KOPT-K1 (cell line): ENCODE data around the gene NEURL1B.
"Not testable (repeated sequence)": the region's sequence is repeated elsewhere in the genome, so short reads cannot be mapped to it uniquely, and the experiment has no call there.

Experiments used
- H3K27ac ChIP-seq: fragments of 200-600 bp; sonication (generic); 2 replicates; pipeline ENCODE4 v1.5.1; 2016; ENCODE audit warnings: antibody characterized with exemption, mild to moderate bottlenecking, low read depth, low read length; ENCODE audit not compliant: poor library complexity, severe bottlenecking
- H3K36me3 ChIP-seq: fragments of 200-600 bp; sonication (generic); 2 replicates; pipeline ENCODE4 v1.5.1; 2017; ENCODE audit warnings: antibody characterized with exemption, mild to moderate bottlenecking, low read length, moderate library complexity; ENCODE audit not compliant: insufficient read depth
- H3K9me3 ChIP-seq: fragments of 200-600 bp; sonication (generic); 2 replicates; pipeline ENCODE4 v1.5.1; 2017; ENCODE audit warnings: antibody characterized with exemption, low read length, mild to moderate bottlenecking; ENCODE audit not compliant: insufficient read depth, poor library complexity, severe bottlenecking

NEURL1B gene

DNA sequence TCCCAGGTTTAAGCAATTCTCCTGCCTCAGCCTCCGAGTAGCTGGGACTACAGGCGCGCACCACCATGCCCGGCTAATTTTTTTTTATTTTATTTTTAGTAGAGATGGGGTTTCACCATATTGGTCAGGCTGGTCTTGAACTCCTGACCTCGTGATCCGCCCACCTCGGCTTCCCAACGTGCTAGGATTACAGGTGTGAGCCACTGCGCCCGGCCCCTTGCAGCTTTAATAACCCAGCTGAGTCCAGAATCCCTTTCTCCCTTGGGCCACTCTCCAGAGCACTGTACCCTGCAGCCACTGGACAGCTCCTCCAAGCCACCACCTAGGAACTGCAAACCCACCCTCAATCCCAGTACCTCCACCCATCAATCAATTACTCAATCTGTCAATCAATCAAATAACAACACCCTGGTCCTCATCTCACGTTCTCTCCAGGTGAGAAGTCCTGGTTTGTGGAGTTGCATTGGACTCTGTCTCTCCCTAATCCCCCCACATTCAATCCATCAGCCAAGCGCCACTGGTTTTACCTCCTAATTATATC lies 70.3 kb downstream of the NEURL1B start:
- not testable (repeated sequence) for H3K36me3 ChIP-seq, H3K27ac ChIP-seq, H3K9me3 ChIP-seq

DNA sequence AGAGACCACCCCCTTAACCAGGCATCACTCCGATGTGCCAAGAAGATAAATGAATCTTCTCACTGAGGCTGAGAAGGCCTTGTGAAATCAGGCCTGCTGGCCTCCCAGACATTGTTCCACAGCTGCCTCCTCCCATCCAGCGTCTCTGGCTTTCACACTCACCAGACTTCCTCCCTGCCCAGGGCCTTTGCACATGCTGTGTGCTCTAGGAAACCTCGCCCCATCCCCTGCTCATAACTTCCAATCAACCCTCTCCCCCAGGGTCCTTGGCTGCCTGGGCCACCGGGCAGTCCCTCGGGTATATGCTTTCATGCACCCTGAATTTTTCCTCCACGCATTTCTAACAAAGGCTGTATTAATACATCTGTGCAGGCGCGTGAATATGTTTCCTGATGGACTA lies 71.5 kb downstream of the NEURL1B start:
- Histone ChIP-seq H3K9me3 (no peaks in the 10 kb centered on the region), H3K36me3 (no peaks in the 10 kb centered on the region), H3K27ac (no peak overlapping the region)

DNA sequence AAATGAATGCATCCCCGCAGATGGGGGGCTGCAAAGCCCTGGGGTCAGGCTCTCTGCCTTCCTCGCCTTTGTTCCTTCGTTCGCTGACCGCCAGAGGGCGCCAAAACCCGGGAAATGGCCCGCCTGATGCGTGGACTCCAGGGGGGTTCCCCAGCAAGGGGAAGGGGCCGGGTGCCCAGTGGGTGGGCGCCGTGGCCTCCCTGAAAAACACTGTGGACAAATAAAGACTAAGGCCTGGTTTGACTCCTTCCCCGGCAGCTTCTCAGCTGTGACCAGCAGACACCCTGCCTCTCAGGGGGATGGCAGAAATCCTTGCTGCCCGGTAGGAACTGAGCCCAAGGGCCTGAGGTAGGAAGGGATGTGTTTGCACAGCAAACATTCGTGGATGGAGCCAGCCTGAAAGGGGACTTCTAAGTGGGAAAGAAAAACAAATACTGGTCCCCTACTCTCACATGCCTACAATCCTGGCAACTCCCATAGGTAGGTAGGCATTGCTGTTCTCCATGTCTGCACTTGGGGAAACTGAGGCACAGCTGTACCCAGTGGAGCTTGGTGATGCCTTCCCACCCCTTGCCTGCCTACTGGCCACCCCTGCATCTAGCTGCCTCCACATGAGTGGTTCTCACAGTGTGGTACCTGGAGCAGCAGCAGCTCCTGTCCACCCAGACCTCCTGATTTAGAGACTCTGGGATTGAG lies 72.2 kb downstream of the NEURL1B start:
- no peak overlapping the region for H3K27ac ChIP-seq
- H3K36me3 ChIP-seq: no peaks in the 10 kb centered on the region
- no peaks in the 10 kb centered on the region for H3K9me3 ChIP-seq

DNA sequence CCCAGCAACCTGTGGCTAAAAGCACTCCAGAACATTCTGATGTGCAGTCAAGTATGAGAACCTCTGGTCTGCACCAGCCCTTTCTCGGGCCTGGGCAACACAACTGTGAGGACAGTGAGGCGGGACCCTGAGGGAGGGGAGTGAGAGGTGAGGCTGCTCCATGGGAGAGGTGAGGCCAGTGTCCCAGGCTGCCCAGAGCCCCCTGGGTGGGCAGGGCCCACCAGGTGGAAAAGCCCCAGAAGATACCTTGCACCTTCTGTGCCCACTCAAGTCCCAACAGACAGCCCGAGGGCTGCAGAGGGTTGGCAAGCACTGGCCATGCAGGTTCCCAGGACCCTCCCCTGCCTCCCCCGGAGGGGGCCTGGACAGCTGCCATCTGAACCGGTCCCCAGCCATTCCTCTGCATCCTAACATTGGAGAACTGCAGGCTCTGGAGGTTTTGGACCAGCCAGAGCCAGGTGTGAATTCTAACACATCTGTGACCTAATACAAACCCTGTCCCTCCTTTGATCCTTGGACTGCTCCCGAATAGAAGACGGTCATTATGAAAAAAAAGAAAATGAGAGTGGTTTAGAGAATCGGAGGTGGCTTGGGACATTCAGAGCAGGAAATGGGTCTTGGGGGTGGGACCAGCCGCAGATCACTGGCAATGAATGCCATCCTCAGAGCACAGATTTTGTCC lies 72.9 kb downstream of the NEURL1B start:
- Histone ChIP-seq H3K36me3 (no peaks in the 10 kb centered on the region), H3K27ac (no peak overlapping the region), H3K9me3 (no peaks in the 10 kb centered on the region)

DNA sequence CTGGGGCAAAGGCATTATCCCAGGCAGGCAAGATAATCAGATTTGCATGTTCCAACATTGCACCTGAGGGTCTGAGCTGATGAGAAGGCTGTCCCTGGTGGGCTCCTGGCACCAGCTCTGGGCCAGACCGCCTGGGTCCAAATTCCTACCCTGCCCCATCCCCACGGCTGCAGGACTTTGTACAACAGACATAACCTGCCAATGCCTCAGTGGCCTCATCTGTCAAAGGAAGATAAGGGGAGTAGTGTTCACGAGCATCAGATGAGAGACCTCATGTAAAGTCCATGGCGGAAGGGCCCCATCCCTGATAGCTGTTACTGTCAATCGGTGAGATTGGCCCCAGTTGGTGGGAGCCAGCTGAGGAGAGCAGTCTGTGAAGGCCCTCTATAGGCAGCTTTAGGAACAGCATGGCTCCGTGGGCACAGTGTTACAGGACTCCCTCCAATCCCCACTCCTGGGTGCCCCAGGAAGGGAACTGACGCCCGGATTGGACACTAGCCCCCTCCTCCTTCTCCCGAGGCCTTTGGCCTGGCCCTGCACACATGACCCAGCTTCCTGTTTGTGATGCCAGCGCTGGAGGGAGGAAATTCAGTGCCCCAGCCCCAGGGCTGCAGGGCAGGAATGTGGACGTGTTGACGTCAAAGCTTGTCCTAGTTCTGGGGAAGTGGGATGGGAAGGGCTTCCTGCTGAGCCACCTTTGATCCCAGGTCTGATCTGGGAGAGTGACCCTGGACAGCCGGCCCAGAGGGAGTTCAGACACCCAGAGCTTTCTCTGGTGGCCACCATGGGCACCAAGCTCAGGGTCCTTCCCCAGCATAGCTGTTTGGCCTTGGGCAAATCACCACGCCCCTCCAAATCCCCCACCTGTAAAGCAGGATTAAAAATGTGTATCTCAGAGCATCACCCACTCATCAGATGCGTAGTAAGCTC lies 73.7 kb downstream of the NEURL1B start:
- H3K36me3 ChIP-seq: no peaks in the 10 kb centered on the region

DNA sequence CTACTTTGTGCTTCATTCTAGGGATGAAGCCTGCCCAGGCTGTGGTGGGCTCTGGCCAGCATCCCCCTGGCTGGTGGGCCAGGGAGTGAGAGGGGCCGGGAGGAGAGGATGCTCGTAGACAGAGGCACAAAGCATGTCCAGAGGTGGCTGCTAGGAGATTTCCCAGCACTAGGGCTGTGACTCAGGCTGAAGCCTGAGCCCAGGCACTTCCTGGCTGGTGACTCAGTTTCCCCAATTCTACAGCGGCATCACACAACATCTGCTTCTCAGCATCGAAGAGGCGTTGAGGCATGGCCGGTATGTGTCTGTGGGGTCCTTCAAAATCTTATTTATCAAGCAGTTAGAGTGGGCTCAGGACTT lies 74.3 kb downstream of the NEURL1B start:
- Histone ChIP-seq H3K9me3 (no peaks in the 10 kb centered on the region), H3K27ac (no peak overlapping the region)

More for the DNA sequence above, 73.7 kb downstream of the NEURL1B start:
- Histone ChIP-seq H3K27ac (no peak overlapping the region), H3K9me3 (no peaks in the 10 kb centered on the region)

DNA sequence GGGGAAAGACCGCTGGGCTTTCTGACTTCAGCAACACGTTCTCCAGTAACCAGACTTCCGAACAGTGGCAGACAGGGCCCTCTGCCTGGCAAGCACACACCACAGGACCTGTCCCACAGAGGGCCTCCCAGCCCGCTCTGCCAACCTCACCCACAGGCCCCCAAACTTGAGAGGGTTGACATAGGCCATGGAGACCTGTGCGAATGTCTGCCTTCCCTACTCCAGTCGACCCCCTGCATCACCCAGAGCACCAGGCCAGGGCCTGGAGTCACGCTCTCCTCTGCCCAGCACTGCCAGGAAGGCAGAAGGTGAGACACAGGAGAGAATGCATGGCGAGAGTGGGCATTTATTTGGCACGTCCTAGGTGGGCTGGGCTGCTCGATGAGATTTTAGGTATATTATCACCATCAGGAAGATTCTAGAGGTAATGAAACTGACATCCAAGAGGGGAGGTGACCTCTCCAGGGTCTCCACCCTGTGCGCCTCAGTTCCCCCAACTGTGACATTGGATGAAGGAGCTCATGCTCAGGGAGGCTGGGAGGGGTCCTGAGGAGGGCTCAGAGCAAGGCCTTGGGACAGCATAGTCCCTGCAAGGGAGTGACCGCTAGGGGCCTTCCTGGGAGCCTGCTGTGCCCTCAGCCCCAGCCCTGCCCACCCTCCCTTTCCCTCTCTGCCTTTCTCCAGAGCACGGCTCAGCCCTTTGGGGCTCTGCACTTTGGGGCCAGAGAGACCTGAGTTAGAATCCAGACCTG lies 75.0 kb downstream of the NEURL1B start:
- Histone ChIP-seq H3K9me3 (no peaks in the 10 kb centered on the region), H3K36me3 (no peaks in the 10 kb centered on the region), H3K27ac (no peak overlapping the region)

More for the DNA sequence above, 74.3 kb downstream of the NEURL1B start:
- H3K36me3 ChIP-seq: no peaks in the 10 kb centered on the region

DNA sequence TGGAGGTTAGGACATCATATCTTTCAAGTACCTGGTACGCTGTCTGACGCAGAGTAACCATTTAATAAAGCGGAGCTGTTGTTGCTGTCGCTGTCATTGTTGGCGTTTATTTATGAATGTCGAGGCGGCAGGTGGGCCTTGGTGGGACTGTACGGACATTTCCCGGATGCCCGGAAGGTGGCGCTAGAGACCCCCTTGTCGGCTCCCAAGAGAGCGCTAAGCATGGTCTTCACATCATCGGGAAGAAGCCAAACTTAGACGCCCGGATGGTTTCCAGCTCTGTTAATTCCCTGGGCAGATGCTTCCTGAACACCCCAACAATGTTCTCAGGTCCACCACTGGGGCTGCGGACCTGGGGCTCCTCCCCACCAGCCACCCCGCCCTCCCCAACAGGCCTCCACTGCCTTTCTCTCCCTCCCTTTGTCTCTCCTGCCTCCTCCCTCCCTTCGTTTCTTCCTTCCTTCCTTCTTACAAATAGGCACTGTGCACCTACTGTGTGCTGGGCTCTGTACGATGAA lies 75.8 kb downstream of the NEURL1B start:
- no peaks in the 10 kb centered on the region for H3K36me3 ChIP-seq
- H3K9me3 ChIP-seq: no peaks in the 10 kb centered on the region
- H3K27ac ChIP-seq: no peak overlapping the region

DNA sequence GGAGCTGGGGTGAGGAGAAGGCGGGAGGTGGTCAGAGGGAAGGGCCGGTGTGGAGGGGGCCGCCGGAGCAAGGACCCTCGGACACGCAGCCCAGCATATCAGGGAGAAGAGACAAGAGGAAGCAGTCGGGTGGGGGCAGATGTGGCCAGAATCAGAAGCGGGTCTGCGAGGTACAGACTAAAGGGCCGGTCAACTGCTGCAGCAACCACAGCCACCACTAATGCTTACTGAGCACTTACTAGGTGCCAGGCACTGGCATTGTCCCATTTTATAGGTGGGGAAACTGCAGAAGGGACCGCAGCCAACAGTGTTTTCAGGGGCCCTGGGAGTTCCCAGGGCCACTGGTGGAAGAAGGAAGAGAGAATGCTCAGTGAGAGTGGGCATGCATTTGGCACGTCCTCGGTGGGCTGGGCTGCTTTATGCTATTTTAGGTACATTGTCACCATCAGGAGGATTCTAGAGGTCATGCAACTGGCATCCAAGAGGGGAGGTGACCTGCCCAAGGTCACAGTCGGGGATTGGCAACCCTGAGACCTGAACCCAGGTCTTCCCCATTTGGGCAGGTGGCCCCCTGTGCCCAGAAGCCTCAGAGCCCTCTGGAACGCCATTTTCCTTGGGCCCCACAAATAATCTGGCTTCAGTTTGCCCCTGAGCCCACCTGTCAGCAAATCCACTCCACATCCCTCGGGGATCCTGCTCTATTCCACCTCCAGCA lies 76.6 kb downstream of the NEURL1B start:
- Histone ChIP-seq H3K9me3 (no peaks in the 10 kb centered on the region), H3K27ac (no peak overlapping the region), H3K36me3 (no peaks in the 10 kb centered on the region)

DNA sequence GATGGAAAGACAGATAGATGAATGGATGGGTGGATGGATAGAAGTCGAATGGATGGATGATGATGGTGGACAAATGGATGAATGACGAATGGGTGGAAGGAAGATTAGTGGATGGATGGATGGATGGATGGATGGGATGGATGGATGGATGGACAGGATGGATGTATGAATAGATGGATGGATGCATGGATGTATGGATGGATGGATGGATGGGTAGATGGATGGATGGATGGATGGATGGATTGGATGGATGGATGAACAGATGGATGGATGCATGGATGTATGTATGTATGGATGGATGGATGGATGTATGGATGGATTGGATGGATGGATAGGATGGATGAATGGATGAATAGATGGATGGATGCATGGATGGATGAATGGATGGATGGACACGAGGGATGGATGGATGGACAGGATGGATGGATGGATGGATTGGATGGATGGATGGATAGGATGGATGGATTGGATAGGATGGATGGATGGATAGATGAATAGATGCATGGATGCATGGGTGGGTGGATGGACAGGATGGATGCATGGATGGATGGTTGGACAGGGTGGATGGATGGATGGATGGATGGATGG lies 77.6 kb downstream of the NEURL1B start:
- H3K27ac ChIP-seq: no peak overlapping the region
- H3K9me3 ChIP-seq: no peaks in the 10 kb centered on the region
- H3K36me3 ChIP-seq: no peaks in the 10 kb centered on the region

DNA sequence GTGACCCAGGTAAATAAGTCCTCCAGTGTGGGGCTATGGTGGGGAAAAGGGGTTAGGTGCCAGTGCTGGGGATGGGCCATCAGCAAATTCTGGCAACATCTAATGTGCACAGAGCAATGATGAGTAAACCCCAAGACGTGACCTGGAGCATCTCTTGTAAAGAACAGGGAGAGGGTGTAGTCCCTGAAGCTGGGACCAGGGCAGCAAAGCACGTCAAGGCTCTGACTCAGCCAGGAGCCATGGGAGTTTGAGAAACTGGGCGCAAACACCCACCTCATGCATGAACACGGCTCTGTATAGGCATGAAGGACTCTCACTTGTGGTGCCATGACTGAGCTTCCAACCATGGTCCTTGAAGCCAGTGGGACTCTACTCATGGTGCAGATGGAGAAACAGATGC lies 78.1 kb downstream of the NEURL1B start:
- Histone ChIP-seq H3K27ac (no peak overlapping the region), H3K36me3 (no peaks in the 10 kb centered on the region), H3K9me3 (no peaks in the 10 kb centered on the region)

DNA sequence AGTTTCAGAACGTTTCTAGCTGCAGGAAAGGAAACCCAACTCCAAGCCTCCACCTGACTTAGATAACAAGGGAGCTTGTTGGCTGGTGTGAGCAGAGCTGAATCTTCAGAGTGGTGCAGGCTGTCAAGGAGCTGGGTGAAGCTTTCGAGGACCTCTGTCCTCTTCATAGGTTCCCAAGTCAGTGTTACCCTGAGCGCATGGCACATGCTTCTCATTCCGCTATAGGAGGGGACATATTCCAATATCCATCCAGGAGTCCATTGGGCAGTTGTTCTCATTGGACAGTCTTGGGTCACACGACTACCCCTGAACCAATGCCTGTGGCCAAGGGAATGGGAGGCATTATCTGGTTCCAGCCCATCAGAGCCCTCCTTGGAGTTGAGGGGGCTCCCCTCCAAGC lies 79.6 kb downstream of the NEURL1B start:
- H3K9me3 ChIP-seq: no peaks in the 10 kb centered on the region
- H3K36me3 ChIP-seq: no peaks in the 10 kb centered on the region

DNA sequence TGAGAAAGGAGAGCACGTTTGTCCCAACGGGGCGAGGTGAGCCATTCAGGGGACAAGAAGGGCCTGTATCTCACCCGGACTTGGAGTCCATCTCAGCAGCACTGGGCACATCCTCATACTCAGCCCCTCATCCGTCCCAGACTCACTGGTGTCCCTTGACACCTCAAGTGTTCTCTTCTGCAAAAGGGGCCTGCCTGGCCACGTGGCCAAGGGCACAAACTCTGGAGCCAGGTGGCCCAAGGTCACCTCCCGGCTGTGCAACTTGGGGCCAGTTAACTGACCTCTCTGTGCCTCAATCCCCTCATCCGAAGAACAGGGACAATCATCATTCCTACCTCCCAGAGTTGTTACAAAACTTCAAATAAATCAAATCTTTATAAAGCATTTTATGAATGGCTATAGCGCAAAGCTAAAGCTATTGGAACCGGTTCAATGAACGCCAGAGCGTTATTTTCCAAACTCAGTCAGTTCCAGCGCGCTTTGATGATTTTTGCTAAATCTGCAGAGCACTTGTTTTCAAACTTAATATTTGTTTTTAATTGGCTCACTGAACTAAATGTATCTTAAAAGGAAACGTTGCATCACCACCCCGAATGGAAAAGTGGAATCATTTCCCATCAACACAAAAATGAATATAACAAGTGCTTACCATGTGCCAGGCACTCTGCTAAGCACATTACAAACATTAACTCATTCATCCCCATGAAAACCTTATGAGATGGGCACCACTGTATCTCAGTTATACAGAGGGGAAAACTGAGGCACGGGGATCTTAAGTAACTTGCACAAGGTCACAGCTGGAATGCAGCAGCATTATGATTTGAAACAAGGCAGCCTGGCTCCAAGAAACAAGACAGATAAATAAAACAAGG lies 80.6 kb downstream of the NEURL1B start:
- no peaks in the 10 kb centered on the region for H3K36me3 ChIP-seq
- no peak overlapping the region for H3K27ac ChIP-seq
- no peaks in the 10 kb centered on the region for H3K9me3 ChIP-seq

More for the DNA sequence above, 79.6 kb downstream of the NEURL1B start:
- no peak overlapping the region for H3K27ac ChIP-seq
